Measurements from ENCODE around the gene NDUFB11. TPM values are rescaled to one million over a fixed set of nuclear protein-coding genes. Genes with fewer than 3 reads are reported as not detected.
"Not testable (repeated sequence)": the region's sequence is repeated elsewhere in the genome, so short reads cannot be mapped to it uniquely, and the experiment has no call there.

The NDUFB11 gene
- total RNA-seq, 2 experiments from 2014 or later: 89.0 to 89.8 TPM

DNA sequence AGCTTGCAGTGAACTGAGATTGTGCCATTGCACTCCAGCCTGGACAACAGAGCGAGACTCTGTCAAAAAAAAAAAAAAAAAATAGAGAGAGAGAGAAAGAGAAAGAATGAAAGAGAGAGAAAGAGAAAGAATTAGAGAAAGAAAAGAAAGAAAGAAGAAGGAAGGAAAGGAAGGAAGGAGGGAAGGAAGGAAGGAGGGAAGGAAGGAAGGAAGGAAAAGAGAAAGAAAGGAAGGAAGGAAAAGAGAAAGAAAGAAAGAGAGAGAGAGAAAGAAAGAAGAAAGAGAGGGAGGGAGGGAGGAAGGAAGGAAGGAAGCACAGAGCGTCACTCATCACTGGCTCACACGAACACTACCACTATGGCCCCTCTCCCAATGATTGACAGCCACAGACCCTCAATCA is 20.0 kb downstream of the NDUFB11 start:
- H3K36me3 Mint-ChIP-seq (ENCODE audit: low read depth); H3K27ac Mint-ChIP-seq; DNase-seq; H3K27me3 Mint-ChIP-seq; H3K9me3 Mint-ChIP-seq; H3K4me3 Mint-ChIP-seq; H3K4me1 Mint-ChIP-seq; CTCF ChIA-PET; POLR2A ChIA-PET: not testable (repeated sequence)

DNA sequence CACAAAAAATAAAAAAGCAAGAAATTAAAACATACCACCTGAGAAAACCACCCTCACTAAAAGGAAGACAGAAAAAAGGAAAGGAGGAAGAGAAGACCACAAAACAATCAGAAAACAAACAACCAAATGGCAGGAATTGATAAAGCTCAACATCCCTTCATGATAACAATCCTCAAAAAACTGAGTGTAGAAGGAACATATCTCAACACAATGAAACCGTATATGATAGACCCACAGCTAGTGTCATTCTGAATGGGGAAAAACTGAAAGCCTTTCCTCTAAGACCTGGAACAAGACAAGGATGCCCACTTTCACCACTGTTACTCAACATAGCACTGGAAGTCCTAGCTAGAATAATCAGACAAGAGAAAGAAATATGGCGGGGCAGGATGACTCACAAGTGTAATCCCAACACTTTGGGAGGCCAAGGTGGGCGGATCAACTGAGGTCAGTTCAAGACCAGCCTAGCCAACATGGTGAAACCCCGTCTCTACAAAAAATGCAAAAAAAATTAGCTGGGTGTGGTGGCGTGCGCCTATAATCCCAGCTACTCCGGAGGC is 27.9 kb downstream of the NDUFB11 start:
- H3K4me1 Mint-ChIP-seq; H3K9me3 Mint-ChIP-seq; DNase-seq; CTCF ChIA-PET; H3K27me3 Mint-ChIP-seq; H3K36me3 Mint-ChIP-seq (ENCODE audit: low read depth); H3K4me3 Mint-ChIP-seq; H3K27ac Mint-ChIP-seq: not testable (repeated sequence)
- POLR2A ChIA-PET: interaction anchor here (1.4 kb wide), 1 partner anchor 13 kb away, joined by 3 read pairs; no protein-coding TSS in a partner anchor

DNA sequence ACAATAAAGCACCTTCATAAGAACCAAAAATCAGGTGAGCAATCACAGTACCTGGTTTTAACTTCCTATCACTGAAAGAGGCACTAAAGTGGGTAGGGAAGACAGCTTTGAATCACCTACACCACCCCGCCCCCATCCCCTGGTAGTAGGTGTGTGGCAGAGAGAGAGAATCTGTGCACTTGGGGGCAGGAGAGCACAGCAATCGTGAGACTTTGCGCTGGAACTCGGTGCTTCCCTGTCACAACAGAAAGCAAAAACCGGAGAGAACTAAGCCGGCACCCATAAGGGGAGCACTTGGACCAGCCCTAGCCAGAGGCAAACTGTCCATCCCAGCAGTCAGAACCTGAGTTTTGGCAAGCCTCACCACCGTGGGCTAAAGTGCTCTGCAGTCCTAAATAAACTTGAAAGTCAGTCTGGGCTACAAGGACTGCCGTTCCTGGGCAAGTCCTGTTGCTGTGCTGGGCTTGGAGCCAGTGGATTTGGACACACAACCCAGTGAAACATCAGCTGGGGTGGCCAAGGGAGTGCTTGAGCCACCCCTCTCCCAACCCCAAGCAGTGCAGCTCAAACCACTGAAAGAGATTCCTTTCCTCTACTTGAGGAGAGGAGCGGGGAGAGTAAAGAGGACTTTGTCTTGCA is 32.1 kb downstream of the NDUFB11 start:
- Mint-ChIP-seq H3K27me3 (no peaks in the 10 kb centered on the region), H3K4me1 (no peaks in the 10 kb centered on the region), H3K9me3 (no peaks in the 10 kb centered on the region), H3K36me3 (ENCODE audit: low read depth) (no peaks in the 10 kb centered on the region), H3K4me3 (no peak overlapping the region), H3K27ac (no peak overlapping the region)
- ChIA-PET CTCF (no interaction called here), POLR2A (no interaction called here)
- no peak for DNase-seq

DNA sequence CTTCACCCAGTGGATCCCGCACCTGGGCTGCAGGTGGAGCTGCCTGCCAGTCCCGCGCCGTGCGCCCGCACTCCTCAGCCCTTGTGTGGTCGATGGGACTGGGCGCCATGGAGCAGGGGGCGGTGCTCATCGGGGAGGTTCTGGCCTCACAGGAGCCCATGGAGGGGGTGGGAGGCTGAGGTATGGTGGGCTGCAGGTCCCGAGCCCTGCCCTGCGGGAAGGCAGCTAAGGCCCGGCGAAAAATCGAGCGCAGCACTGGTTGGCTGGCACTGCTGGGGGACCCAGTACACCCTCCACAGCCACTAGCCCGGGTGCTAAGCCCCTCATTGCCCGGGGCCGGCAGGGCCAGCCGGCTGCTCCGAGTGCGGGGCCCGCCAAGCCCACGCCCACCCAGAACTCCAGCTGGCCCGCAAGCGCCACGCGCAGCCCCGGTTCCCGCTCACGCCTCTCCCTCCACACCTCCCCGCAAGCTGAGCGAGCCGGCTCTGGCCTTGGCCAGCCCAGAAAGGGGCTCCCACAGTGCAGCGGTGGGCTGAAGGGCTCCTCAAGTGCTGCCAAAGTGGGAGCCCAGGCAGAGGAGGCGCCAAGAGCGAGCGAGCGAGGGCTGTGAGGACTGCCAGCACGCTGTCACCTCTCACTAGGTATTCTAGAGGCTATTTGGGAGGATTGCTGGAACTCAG is 33.4 kb downstream of the NDUFB11 start:
- H3K4me1 Mint-ChIP-seq; POLR2A ChIA-PET; H3K4me3 Mint-ChIP-seq; H3K27me3 Mint-ChIP-seq; CTCF ChIA-PET; H3K9me3 Mint-ChIP-seq; H3K36me3 Mint-ChIP-seq (ENCODE audit: low read depth); DNase-seq; H3K27ac Mint-ChIP-seq: not testable (repeated sequence)

DNA sequence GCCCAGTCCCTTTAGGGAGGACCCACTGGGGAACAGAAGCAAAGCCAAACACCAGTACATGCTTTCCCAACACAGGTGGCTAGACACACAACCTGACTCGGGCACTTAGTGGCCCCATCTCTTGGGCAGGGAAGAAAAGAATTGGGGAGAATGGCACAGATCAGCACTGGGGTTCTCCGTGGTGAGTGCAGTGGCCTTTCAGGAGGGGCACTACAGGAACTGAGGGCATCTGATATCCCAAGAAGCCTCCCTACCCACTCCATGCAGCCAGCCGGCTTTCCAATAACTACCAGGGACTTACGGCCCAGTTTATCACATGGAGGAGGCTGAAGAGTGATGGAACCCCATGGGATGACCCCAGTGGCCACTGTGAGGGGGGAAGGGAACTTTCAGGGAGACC is 43.3 kb downstream of the NDUFB11 start:
- Mint-ChIP-seq H3K4me1 (no peaks in the 10 kb centered on the region), H3K27ac (no peak overlapping the region), H3K4me3 (no peak overlapping the region), H3K9me3 (no peaks in the 10 kb centered on the region), H3K36me3 (ENCODE audit: low read depth) (no peaks in the 10 kb centered on the region), H3K27me3 (no peaks in the 10 kb centered on the region)
- ChIA-PET CTCF (no interaction called here), POLR2A (no interaction called here)
- no peak for DNase-seq

DNA sequence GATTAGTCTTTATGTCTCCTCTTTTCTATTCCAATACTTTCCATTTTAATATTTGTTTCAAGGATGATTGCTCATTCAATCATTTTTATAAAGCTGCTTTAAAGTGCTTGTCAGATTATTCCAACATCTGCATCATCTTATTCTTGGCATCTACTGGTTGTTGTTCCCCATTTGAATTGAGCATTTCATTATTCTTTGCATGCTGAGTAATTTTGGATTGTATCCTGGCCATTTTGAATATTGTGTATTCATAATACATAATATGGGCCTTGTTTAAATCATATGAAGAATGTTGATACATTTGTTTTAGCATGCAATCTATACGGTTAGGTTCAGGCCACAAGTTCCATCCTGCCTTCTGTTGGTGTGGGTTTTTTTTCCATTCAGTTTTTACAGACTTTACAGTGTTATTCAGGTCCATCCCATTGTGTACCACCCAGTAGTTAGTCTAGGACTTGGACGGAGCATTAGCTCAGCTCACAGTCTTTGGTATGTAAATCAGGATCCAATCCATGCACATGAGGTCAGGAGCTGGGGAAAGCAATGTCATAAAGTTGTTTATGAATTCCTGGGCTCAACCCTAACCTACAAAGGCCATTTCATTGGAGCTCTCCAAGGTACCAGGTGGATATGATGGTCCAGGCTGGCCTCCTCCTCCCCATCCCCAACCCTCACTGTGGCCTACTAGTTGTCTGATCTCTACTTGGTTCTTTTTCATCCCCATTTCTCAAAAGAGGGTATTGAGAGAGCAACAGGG is 46.0 kb downstream of the NDUFB11 start:
- Mint-ChIP-seq H3K4me1 (no peaks in the 10 kb centered on the region), H3K4me3 (no peak overlapping the region), H3K36me3 (ENCODE audit: low read depth) (no peaks in the 10 kb centered on the region), H3K27me3 (no peaks in the 10 kb centered on the region), H3K27ac (no peak overlapping the region), H3K9me3 (no peaks in the 10 kb centered on the region)
- ChIA-PET CTCF (no interaction called here), POLR2A (no interaction called here)
- DNase-seq: no peak

DNA sequence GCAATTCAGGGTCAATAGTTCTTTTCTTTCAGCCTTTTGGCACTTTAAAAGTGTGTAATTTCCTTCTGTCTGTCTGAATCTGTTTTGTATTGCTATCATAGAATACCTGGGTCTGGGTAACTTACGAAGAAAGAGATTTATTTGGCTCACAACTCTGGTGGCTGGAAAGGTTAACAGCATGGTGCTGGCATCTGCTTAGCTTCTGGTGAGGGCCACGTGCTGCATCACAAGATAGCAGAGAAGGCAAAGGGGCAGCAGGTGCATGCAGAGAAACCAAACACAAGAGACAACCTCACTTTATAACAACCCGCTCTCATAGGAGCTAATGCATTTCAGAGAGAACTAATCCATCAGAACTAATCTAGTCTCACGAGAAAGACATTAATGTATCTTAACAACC is 47.5 kb downstream of the NDUFB11 start:
- ChIA-PET POLR2A (no interaction called here), CTCF (no interaction called here)
- H3K36me3 Mint-ChIP-seq (ENCODE audit: low read depth): no peaks in the 10 kb centered on the region
- no peak for DNase-seq
- H3K27me3 Mint-ChIP-seq: no peaks in the 10 kb centered on the region
- no peaks in the 10 kb centered on the region for H3K4me1 Mint-ChIP-seq
- no peak overlapping the region for H3K27ac Mint-ChIP-seq
- no peak overlapping the region for H3K4me3 Mint-ChIP-seq
- H3K9me3 Mint-ChIP-seq: no peaks in the 10 kb centered on the region

DNA sequence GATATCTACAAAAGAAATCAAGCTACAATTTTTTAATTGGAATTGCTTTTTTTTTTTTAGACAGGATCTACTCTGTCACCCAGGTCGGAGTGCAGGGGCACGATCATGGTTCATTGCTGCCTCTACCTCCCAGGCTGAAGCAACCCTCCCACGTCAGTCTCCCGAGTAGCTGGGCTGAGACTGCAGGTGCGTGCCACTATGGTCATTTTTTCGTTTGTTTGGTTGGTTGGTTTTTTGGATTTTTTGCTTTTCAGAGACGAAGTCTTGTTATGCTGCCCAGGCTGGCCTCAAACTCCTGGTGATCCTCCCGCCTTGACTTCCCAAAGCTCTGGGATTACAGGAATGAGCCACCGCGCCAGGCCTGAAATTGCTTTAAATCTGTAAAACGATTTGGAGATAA is 50.6 kb downstream of the NDUFB11 start:
- DNase-seq: no peak
- Mint-ChIP-seq H3K27ac (no peak overlapping the region), H3K27me3 (no peaks in the 10 kb centered on the region), H3K36me3 (ENCODE audit: low read depth) (no peaks in the 10 kb centered on the region), H3K9me3 (no peaks in the 10 kb centered on the region), H3K4me1 (peaks cover 9% of the 10 kb centered on the region), H3K4me3 (no peak overlapping the region)
- POLR2A ChIA-PET: no interaction called here
- CTCF ChIA-PET: interaction anchor here (1.2 kb wide), 1 partner anchor 190 kb away, joined by 5 read pairs; no protein-coding TSS in a partner anchor

DNA sequence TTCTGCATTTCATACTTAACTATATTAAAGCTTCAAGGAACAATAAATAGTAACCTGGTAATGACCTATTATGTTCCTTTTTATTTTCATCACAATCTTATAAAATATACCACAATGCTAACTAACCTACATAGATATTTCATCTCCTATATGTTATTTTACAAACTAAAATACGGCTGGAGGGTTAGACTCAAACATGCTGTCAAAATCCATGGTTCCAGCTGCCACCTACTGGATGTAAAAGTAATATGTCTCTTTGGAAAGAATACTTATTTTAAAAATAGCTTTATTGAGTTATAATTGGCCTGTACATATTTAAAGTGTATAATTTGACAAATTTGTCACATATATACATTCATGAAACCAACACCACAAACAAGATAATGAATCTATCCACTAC is 51.3 kb downstream of the NDUFB11 start:
- no peak overlapping the region for H3K27ac Mint-ChIP-seq
- no peaks in the 10 kb centered on the region for H3K36me3 Mint-ChIP-seq (ENCODE audit: low read depth)
- H3K27me3 Mint-ChIP-seq: no peaks in the 10 kb centered on the region
- CTCF ChIA-PET: interaction anchor here (1.2 kb wide), 1 partner anchor 190 kb away, joined by 5 read pairs; no protein-coding TSS in a partner anchor
- no peak for DNase-seq
- no peak overlapping the region for H3K4me3 Mint-ChIP-seq
- H3K4me1 Mint-ChIP-seq: peaks cover 9% of the 10 kb centered on the region
- POLR2A ChIA-PET: no interaction called here
- H3K9me3 Mint-ChIP-seq: no peaks in the 10 kb centered on the region

Other genes with a start within 250 kb of the NDUFB11 start
- 1 to 10 TPM; 1.5 to 2.2 TPM for gene JADE3, start 232.3 kb downstream of the NDUFB11 start, total RNA-seq
- not detected for gene RGN, start 66.3 kb downstream of the NDUFB11 start, total RNA-seq
- gene RBM10, start 519 bp upstream of the NDUFB11 start, total RNA-seq: 10 to 100 TPM; 55.3 to 57.0 TPM
- gene UBA1, start 49.1 kb upstream of the NDUFB11 start, total RNA-seq: 100 to 1,000 TPM; 180 to 187 TPM
- 10 to 100 TPM; 59.6 to 60.0 TPM for gene CDK16, start 74.0 kb upstream of the NDUFB11 start, total RNA-seq
- gene USP11, start 88.3 kb upstream of the NDUFB11 start, total RNA-seq: 10 to 100 TPM; 27.6 to 29.4 TPM
- under 1 TPM; 0.15 to 0.18 TPM for gene ZNF157, start 225.9 kb upstream of the NDUFB11 start, total RNA-seq